Measurements from ENCODE around the gene HDAC6.

- TF ChIP-seq, protein P1, sequence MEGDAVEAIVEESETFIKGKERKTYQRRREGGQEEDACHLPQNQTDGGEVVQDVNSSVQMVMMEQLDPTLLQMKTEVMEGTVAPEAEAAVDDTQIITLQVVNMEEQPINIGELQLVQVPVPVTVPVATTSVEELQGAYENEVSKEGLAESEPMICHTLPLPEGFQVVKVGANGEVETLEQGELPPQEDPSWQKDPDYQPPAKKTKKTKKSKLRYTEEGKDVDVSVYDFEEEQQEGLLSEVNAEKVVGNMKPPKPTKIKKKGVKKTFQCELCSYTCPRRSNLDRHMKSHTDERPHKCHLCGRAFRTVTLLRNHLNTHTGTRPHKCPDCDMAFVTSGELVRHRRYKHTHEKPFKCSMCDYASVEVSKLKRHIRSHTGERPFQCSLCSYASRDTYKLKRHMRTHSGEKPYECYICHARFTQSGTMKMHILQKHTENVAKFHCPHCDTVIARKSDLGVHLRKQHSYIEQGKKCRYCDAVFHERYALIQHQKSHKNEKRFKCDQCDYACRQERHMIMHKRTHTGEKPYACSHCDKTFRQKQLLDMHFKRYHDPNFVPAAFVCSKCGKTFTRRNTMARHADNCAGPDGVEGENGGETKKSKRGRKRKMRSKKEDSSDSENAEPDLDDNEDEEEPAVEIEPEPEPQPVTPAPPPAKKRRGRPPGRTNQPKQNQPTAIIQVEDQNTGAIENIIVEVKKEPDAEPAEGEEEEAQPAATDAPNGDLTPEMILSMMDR (IDR thresholded peaks at IDR 0.05), result no peak
- TF ChIP-seq POLR2A (IDR thresholded peaks at IDR 0.05), result no peak
- no peak for TF ChIP-seq EP300 (IDR thresholded peaks at IDR 0.05; ENCODE audit: low read depth)
Measured at GRCh38 chrX:48769230-48769629, 32.6 kb upstream of the HDAC6 start.

All from transverse colon (tissue), 3 donors.